GM19193 (cell line): Measurements from ENCODE around the gene OTULIN.

Source experiments
- POLR2A ChIP-seq: IDR thresholded peaks from 4 replicates; pipeline ENCODE4 v1.6.1; 2011; ENCODE audit not compliant: insufficient read depth, insufficient read length; ENCODE audit errors: extremely low read depth

The OTULIN gene

GRCh38 chr5:14716755-14717752 is 52.5 kb downstream of the OTULIN start:
- TF ChIP-seq POLR2A: peak; percentile 35

GRCh38 chr5:14718778-14719177 is 54.3 kb downstream of the OTULIN start:
- no peak for TF ChIP-seq POLR2A

GRCh38 chr5:14720236-14720923 is 55.9 kb downstream of the OTULIN start:
- no peak for TF ChIP-seq POLR2A

- TF ChIP-seq POLR2A: no peak
Observed at GRCh38 chr5:14721990-14722656, 57.6 kb downstream of the OTULIN start.

- TF ChIP-seq POLR2A: no peak
Observed at GRCh38 chr5:14722923-14723322, 58.4 kb downstream of the OTULIN start.

- TF ChIP-seq POLR2A: no peak
Observed at GRCh38 chr5:14723701-14724132, 59.2 kb downstream of the OTULIN start.

- no peak for TF ChIP-seq POLR2A
Observed at GRCh38 chr5:14724633-14725032, 60.1 kb downstream of the OTULIN start.

GRCh38 chr5:14726066-14726838 is 61.7 kb downstream of the OTULIN start:
- no peak for TF ChIP-seq POLR2A

- no peak for TF ChIP-seq POLR2A
Observed at GRCh38 chr5:14727428-14727865, 62.9 kb downstream of the OTULIN start.

- TF ChIP-seq POLR2A: no peak
Observed at GRCh38 chr5:14727928-14728458, 63.5 kb downstream of the OTULIN start.

GRCh38 chr5:14728459-14728938 is 64.0 kb downstream of the OTULIN start:
- TF ChIP-seq POLR2A: no peak

- no peak for TF ChIP-seq POLR2A
Observed at GRCh38 chr5:14729448-14730385, 65.2 kb downstream of the OTULIN start.

GRCh38 chr5:14730466-14730865 is 65.9 kb downstream of the OTULIN start:
- TF ChIP-seq POLR2A: no peak
